GM13977 (cell line): ENCODE measurements around the gene MARCHF3.

Experiments used
- DNase-seq: peaks from one replicate; pipeline ENCODE4 v3.0.0; 2012; ENCODE audit warnings: low spot score
- in situ Hi-C: fragments of 300-500 bp; cut with MboI; formaldehyde crosslinking; loops from one replicate; pipeline ENCODE4 v1.12.0; 2022; ENCODE audit warnings: low sequenced_read_pairs, low pct_unique_long_range_greater_than_20kb, mixed read lengths, inconsistent platforms; ENCODE audit not compliant: unreplicated experiment
- TF ChIP-seq, protein P1 (sequence below): IDR thresholded peaks from 2 replicates; pipeline ENCODE4 v1.5.1; 2012; ENCODE audit warnings: mild to moderate bottlenecking, control low read depth; ENCODE audit not compliant: insufficient read depth; ENCODE audit errors: extremely low read depth, missing control alignments

MARCHF3 gene

GRCh38 chr5:127013407-127013806, 17.0 kb downstream of the MARCHF3 start:
- no peak for DNase-seq
- in situ Hi-C loops: no loop called here
- TF ChIP-seq, protein P1, sequence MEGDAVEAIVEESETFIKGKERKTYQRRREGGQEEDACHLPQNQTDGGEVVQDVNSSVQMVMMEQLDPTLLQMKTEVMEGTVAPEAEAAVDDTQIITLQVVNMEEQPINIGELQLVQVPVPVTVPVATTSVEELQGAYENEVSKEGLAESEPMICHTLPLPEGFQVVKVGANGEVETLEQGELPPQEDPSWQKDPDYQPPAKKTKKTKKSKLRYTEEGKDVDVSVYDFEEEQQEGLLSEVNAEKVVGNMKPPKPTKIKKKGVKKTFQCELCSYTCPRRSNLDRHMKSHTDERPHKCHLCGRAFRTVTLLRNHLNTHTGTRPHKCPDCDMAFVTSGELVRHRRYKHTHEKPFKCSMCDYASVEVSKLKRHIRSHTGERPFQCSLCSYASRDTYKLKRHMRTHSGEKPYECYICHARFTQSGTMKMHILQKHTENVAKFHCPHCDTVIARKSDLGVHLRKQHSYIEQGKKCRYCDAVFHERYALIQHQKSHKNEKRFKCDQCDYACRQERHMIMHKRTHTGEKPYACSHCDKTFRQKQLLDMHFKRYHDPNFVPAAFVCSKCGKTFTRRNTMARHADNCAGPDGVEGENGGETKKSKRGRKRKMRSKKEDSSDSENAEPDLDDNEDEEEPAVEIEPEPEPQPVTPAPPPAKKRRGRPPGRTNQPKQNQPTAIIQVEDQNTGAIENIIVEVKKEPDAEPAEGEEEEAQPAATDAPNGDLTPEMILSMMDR: no peak

DNA sequence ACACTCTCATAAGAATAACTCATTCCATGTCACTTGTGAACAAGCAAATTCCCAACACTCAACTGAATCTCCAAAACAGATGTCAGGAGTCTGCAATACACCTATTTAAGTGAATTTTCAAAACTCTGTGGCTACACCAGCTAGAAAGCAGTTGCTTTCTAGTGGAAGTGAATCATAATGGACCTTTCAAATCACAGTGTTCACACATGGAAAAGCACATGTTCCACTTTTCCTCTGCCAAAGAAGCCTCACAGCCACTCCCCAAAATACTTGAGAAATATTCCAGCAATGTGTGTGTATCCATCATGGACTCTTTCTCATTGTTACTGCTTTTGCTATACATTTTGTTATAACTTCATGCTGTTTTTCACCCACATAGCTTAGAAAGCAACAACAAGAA, 17.4 kb downstream of the MARCHF3 start:
- DNase-seq: no peak
- in situ Hi-C loops: no loop called here
- TF ChIP-seq, protein P1: no peak

GRCh38 chr5:127011961-127012644, 18.3 kb downstream of the MARCHF3 start:
- no peak for DNase-seq
- TF ChIP-seq, protein P1: no peak
- in situ Hi-C loops: no loop called here

GRCh38 chr5:127011153-127011552, 19.2 kb downstream of the MARCHF3 start:
- TF ChIP-seq, protein P1: no peak
- in situ Hi-C loops: no loop called here
- DNase-seq: no peak

- no peak for DNase-seq
- TF ChIP-seq, protein P1: no peak
- in situ Hi-C loops: no loop called here
Observed at GRCh38 chr5:127010362-127010761, 20.0 kb downstream of the MARCHF3 start.

- no peak for DNase-seq
Observed at GRCh38 chr5:127009784-127010183, 20.6 kb downstream of the MARCHF3 start.

More at GRCh38 chr5:127009784-127010183, 20.6 kb downstream of the MARCHF3 start:
- TF ChIP-seq, protein P1: no peak
- in situ Hi-C loops: no loop called here
